HG02870 (cell line): ENCODE results near the gene GPRIN1.

Source experiments
- ATAC-seq: cut with Tn5 transposase; IDR thresholded peaks from one replicate; pipeline ENCODE4 v1.9.1; 2021; ENCODE audit warnings: mild to moderate bottlenecking, moderate library complexity; ENCODE audit not compliant: unreplicated experiment

The GPRIN1 gene

DNA sequence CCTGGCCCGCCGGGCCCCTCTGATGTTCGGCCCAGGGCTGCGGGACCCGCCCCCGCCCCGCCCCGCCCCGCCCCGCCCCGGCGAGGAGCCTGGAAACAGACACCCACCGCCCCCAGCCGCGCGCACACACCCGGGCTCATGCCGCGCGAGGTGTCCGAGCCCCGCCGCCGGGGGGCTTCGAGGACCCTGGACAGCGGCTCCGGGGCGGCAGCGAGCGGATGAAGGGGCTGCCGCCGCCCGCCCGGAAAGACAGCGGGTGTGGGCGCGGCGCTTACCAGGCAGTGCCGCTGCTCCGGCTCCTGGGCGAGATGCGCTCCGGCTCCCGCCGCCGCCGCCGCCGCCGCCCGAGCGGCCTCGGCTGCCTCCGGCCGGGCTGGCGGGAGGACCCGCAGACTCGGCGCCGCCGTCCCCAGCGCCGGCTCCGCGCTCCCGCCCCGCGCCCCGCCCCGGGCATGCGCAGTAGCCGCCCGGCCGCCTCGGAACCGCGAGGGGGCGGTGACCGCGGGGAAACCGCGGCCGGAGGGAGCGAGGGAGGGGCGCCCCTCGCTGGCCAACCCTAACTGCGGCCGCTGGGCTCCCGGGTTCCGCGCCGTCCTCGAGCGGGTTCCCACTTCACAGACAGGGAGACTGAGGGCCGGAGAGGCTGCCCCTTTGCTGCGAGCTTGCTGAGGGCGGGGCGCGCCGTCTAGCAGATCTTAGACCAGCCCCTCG, at the start of gene GPRIN1:
Gene GPRIN1, minus strand, starts transcription at position 433 of the 711 bp plus-strand sequence. CDS start 10,322 bp downstream, outside the sequence.
- peak; percentile 67 for ATAC-seq

DNA sequence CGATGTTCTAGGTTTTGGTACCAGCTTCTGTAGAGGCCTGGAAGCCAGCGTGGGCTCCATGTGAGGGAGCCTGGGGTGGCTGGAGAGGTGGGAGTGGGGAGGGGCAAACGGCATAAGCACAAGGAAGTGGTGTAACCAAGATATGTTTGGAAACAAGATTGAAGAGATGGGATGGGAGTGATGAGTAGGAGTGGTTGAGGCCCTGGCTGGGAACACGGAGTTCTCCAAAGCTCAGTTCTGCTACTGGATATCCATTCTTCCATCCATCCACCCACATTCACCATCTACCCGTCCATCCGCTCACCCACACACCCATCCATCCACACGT, 49.5 kb upstream of the GPRIN1 start:
- ATAC-seq, result no peak

- no peak for ATAC-seq
These were observed 49.0 kb upstream of the GPRIN1 start for GRCh38 chr5:176658817-176659511.

DNA sequence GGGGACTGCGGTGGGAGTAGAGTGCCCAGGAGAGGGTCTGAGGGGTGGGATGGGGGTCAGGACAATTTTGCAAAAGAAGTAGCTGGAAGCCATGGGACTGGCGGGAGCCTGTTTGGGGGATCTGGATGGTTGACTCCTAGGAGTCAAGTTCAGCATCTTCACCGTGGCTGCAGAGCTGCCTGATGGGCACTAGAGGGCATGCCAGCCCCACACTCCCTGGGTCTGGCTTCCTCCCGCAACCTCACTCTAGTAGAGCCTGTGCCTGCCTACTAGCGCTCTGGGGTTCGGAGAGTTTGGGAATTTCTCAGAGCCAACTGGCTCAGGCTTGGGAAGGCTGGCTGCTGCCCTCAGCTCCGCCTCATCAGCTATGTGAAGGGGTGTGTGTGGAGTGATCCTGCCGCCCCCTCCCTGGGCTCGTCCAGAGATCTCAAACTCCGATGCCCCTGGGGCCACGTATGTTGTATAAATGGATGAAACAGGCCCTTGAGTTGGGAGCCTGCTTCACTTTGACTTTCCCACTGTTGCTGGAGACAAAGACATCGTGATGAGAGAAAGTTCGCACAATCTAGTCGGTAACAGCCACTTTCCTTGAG, 48.1 kb upstream of the GPRIN1 start:
- ATAC-seq, result peak; percentile 43

DNA sequence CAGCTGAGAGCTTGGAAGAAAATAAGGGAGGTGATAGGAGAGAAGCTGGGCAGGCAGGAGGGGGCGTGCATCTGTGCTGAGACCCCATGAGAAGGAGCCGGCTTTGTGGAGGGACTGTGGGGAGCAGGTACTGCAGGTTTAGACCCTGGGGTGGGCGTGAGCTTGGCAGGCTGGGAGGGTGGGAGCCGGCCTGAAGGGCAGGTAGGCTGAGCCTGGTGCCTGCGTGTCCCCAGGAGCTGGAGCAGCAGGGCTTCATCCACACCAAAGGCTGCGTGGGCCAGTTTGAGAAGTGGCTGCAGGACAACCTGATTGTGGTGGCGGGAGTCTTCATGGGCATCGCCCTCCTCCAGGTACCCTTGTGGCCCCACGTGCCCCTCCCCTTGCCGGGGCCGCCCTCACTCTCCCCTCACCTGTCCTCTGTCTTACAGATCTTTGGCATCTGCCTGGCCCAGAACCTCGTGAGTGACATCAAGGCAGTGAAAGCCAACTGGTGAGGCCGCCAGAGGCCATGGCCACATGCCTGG, 46.6 kb upstream of the GPRIN1 start:
- no peak for ATAC-seq

DNA sequence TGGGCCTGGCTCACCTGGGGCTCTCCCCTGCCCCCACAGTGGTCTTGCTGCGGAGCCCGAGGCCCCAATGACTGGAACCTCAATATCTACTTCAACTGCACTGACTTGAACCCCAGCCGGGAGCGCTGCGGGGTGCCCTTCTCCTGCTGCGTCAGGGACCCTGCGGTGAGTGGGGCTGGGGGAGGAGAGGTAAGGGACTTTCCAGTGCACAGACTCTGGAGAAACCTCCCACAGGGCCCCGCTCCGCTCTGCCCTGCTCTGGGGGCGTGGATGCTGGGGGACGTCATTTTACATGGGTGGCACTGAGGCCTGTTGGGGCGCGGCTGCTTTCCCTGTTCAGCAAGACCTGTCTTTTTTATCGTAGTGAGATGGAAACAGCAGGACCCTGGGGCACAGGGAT, 44.9 kb upstream of the GPRIN1 start:
- ATAC-seq, result no peak

GRCh38 chr5:176653401-176654385, 43.7 kb upstream of the GPRIN1 start:
- ATAC-seq, result no peak

DNA sequence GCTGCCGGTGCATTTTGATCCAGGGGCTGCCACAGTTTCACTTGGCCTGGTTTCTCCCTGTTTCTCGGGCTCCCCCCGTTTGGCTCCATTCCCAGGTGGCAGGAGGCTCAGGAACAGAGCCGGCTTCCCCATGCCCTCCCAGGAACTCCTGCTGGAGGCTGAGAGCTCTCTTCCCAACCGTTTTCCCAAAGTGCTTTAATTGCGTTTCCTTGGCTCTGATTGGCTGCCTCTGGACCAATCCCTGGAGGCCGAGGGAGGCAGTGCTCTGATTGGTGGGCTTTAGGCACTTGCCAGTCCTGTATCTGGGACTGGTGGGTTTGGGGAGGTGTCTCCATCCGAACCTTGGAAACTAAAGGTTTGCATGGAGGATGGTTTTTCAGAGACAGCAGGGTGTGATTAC, 42.2 kb upstream of the GPRIN1 start:
- ATAC-seq, result no peak

DNA sequence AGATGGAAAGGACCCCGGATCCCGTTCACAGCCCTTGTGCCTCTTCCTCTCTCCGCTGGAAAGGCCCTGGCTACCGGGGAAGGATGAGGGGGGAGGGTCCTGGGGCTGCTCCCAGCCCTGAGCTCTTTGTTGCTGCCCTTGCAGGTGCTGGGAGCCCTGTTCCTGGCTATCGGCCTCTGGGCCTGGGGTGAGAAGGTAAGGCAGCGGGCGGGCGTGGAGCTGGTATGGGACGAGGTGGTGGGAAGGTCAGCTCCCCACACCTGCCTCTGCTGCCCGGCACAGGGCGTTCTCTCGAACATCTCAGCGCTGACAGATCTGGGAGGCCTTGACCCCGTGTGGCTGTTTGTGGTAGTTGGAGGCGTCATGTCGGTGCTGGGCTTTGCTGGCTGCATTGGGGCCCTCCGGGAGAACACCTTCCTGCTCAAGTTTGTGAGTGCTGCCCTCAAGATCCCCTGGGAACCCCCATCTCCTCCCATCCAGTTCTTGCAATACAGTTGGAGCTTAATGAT, 41.6 kb upstream of the GPRIN1 start:
- ATAC-seq, result no peak

GRCh38 chr5:176650354-176650884, 40.5 kb upstream of the GPRIN1 start:
- no peak for ATAC-seq

- no peak for ATAC-seq
These were observed 38.7 kb upstream of the GPRIN1 start for GRCh38 chr5:176648474-176649194.

DNA sequence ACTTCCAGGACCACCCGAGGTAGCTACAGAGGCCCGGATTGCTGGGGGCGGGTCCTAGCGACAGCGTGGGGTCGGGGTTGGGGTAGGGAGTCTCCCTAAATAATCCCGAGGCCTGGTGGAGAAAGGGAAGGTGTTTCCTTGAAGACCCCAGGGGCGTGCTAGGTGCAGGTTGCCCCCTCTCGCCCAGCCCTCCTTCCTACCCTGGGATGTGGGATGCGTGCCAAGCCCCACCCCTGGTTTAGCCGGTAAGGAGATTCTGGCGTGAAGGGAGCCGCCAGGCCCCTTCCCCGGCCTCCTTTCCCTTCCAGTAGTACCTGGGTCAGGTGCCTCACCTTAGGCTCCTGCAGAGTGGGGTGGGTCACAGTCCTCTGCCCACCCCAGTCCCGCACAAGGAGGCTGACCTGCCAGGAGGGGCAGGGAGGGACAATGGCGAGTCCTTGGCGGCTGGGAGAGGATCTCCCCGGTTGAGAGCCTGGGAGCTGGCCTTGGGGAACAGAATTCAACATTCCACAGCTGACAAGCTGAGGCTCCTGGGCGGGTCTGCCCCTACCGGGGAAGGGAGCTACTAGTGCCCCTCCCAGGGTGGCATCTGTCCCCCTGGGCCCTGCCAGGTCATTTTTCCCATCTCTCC, 38.0 kb upstream of the GPRIN1 start:
- no peak for ATAC-seq

- peak; percentile 90 for ATAC-seq
These were observed 37.3 kb upstream of the GPRIN1 start, which contains the start of gene TSPAN17 for GRCh38 chr5:176647030-176647842. TSS of gene TSPAN17 (plus strand) at chr5:176647484. CDS start at chr5:176647616, 132 bp downstream.

GRCh38 chr5:176646707-176647029, 36.7 kb upstream of the GPRIN1 start:
- ATAC-seq, result peak; percentile 13

DNA sequence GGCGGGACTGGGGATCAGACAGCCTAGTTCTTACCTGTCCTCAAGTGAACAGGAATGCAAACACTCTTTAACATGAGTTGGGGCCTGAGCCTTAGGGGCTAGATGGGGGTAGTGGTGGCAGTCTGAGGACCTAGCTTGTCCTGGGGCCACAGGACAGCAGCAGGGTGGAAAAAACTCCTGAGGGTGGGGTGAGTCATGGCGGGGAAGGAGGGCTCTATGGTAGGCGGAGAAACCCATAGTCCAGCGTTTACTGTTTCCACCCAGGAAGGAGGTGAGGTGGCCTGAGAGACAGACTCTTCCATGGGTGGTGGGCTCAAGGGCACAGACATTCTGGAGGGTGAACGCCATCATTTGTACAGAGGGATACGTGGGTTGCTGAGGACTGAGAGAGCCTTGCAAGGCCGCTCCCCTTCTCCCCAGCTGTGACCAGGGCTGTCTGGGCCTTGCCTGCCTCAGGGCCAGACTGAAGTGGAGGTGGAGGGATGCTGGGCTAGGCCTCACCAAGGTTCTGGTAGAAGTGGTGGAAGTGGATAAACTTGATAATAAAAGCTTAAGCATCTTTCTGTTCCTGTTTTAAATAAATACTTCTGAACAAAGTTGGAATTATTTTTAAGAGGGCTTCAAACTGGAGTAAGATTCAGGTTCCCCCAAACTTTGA, 36.2 kb upstream of the GPRIN1 start:
- ATAC-seq, result no peak

GRCh38 chr5:176644878-176645670, 35.1 kb upstream of the GPRIN1 start:
- ATAC-seq, result no peak

DNA sequence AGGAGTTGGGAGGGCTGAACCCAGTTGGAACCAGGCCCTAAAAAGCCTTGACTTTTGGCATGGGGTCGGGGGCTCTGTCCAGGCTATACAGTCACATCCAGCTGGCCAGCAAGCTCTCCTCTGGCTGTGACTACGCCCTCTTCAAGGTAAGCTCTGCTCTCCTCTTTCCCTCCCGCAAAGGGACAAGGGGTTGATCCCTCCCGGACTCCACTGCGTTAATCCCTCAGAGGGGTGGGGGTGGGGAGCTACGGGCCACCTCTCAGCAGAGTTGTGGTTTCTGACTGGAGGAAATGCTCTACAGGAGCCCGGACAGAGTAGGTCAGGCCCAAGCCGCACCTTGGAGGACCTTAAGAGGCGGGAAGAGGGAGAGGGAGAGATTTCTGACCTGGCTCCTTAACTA, 34.3 kb upstream of the GPRIN1 start:
- no peak for ATAC-seq
